Measurements from ENCODE around the gene GSTT4. TPM values are rescaled to one million over a fixed set of nuclear protein-coding genes. Genes with fewer than 3 reads are reported as not detected.
"Not testable (repeated sequence)": the region's sequence is repeated elsewhere in the genome, so short reads cannot be mapped to it uniquely, and the experiment has no call there.

Gene GSTT4
- total RNA-seq, 2 donors from 2014 or later = 0.80 TPM; not detected in 1

DNA sequence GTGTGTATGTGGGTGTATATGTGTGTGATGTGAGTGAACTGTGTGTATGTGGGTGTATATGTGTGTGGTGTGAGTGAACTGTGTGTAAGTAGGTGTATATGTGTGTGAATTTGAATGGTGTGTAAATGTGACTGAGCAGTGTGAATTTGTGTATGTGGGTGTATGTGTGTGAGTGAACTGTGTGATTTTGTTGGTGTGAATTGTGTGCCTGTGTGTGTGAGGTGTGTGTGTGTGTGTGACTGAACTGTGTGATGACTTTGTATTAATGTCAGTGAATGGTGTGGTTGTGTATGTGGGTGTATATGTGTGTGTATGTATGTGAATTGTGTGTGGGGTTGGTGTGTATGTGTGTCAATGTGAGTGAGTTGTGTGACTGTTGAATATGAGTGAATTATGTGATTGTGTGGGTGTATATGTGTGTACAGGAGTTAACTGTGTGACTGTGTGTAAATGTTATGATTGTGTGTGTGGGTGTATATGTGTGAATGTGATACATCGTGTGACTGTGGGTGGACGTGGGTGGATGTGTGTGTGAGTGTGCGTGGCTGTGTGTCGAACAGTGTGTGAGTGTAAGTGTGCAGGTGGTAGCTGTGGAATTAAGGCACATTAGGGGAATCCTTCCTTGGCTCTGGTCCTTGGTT, 18.6 kb downstream of the GSTT4 start:
- DNase-seq (ENCODE audit: low spot score); H3K27me3 ChIP-seq (replicated peaks; ENCODE audit: insufficient read depth); H3K4me1 ChIP-seq (replicated peaks); H3K36me3 ChIP-seq; H3K27ac ChIP-seq; intact Hi-C loops (cut with DNase I); H3K4me3 ChIP-seq; H3K9me3 ChIP-seq: not testable (repeated sequence)
- 63% methylated on average over 4 of the region's 4 CpGs for WGBS

DNA sequence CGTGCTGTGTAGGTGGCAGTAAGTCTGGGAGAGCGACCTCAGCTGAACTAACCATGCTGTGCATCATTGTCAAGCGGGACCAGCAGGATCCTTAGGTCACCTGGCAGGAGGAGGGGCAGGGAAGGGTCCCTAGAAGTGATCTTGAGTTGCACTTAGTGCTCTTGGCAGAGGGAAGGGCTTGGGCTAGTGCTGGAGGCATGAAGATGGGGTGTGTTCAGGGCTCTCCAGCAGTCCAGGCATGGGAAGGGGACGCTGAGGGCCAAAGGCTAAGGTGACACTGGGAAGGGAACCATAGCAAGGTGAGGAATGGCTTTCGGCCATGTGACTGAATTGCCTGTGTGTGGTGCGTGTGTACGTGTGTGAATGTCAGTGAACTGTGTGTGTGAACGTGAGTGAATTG, 19.2 kb downstream of the GSTT4 start:
- 85% methylated on average over 5 of the region's 8 CpGs for WGBS
- H3K4me1 ChIP-seq (replicated peaks); H3K4me3 ChIP-seq; intact Hi-C loops (cut with DNase I); H3K27me3 ChIP-seq (replicated peaks; ENCODE audit: insufficient read depth); DNase-seq (ENCODE audit: low spot score); H3K36me3 ChIP-seq; H3K9me3 ChIP-seq; H3K27ac ChIP-seq: not testable (repeated sequence)

DNA sequence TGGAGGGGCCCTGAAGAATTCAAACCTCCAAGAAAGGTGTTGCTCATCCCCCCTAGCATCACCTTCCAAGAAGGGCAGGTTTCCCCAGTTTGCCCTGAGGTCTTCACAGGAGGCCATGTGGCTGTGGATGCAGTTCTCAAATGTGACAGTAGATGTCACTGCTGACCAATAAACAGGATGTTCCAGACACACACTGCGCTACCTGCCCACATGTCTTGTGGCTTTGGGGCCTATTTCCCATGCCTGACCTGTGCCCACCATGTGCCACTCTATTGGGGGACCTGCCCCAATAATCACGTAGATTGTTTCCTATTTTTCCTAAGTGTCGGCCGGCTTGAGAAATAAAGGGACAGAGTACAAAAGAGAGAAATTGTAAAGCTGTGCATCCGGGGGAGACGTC, 20.8 kb downstream of the GSTT4 start:
- no peaks in the 10 kb centered on the region for H3K4me1 ChIP-seq (replicated peaks)
- no peaks in the 10 kb centered on the region for H3K36me3 ChIP-seq
- no peak for TF ChIP-seq POLR2AphosphoS5 (IDR thresholded peaks at IDR 0.05)
- TF ChIP-seq, protein P1, sequence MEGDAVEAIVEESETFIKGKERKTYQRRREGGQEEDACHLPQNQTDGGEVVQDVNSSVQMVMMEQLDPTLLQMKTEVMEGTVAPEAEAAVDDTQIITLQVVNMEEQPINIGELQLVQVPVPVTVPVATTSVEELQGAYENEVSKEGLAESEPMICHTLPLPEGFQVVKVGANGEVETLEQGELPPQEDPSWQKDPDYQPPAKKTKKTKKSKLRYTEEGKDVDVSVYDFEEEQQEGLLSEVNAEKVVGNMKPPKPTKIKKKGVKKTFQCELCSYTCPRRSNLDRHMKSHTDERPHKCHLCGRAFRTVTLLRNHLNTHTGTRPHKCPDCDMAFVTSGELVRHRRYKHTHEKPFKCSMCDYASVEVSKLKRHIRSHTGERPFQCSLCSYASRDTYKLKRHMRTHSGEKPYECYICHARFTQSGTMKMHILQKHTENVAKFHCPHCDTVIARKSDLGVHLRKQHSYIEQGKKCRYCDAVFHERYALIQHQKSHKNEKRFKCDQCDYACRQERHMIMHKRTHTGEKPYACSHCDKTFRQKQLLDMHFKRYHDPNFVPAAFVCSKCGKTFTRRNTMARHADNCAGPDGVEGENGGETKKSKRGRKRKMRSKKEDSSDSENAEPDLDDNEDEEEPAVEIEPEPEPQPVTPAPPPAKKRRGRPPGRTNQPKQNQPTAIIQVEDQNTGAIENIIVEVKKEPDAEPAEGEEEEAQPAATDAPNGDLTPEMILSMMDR (IDR thresholded peaks at IDR 0.05) = peak in 2 of 4 experiments; percentile 23 to 30
- no peaks in the 10 kb centered on the region for H3K27me3 ChIP-seq (replicated peaks; ENCODE audit: insufficient read depth)
- intact Hi-C loops (cut with DNase I) = no loop called here
- no peaks in the 10 kb centered on the region for H3K9me3 ChIP-seq
- DNase-seq (ENCODE audit: low spot score) = no peak
- no peak overlapping the region for H3K4me3 ChIP-seq
- 43% methylated on average over 6 of the region's 6 CpGs for WGBS
- H3K27ac ChIP-seq = no peak overlapping the region

DNA sequence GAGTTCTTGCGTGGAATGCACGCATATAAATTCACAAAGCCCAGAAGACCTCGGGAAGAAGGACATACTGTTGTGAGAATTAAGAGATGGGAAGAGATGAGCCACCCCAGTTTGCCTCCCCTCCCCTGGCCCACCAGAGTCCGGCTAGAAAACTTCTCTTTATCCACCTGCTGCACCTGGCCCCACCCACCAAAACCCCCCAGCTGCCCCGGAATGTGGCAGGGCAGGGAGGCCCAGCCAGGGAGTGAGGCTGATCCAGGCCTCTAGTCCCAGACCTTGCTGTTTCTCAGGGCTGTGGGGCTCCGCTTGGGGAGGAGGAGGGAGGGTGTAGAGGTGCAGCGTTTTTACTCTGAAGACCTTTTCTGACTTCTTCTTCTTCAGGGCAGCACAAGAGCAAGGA, 24.7 kb downstream of the GSTT4 start:
- H3K27me3 ChIP-seq (replicated peaks; ENCODE audit: insufficient read depth); H3K4me3 ChIP-seq; intact Hi-C loops (cut with DNase I); H3K36me3 ChIP-seq; H3K9me3 ChIP-seq; DNase-seq (ENCODE audit: low spot score); H3K4me1 ChIP-seq (replicated peaks); H3K27ac ChIP-seq: not testable (repeated sequence)
- WGBS = no CpG with 5 or more reads among the region's 7 CpGs

DNA sequence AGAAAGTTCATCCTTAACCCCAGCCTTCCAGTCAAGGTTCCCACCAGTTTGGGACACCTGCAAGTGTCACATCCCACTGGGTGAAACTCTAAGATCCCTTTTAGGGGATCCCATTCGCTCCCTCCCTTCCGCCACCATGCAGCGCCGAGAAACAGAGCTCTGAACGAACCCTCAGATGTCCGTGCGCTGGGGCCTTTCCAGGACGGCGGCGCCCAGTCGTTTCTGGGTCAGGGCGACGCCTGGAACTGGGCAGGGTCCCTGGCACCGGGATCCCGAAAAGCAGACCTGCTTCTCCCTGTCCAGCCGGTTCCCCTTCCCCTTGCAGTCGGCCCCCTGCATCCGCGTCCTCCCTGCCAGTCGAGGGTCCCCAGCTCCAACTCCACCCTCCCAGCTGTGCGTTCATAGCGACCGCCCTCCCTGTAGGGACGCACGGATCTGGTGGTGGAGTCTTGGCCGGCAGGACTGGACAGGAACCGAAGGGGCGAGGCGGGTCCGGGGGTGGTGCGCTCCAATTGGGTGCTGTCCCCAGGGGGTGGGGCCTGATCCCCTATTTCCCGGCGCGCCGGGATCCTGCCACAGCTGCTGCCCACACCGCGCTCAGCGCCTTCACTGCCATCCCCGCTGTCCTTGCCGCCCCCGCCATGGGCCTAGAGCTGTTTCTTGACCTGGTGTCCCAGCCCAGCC, 25.6 kb downstream of the GSTT4 start, which contains the start of gene GSTT2:
GSTT2 (plus strand) TSS at position 578 of the 684 bp plus-strand sequence.
- H3K27me3 ChIP-seq (replicated peaks; ENCODE audit: insufficient read depth); H3K36me3 ChIP-seq; H3K4me1 ChIP-seq (replicated peaks); DNase-seq (ENCODE audit: low spot score); H3K4me3 ChIP-seq; H3K9me3 ChIP-seq; H3K27ac ChIP-seq; intact Hi-C loops (cut with DNase I): not testable (repeated sequence)
- WGBS = no CpG with 5 or more reads among the region's 41 CpGs

DNA sequence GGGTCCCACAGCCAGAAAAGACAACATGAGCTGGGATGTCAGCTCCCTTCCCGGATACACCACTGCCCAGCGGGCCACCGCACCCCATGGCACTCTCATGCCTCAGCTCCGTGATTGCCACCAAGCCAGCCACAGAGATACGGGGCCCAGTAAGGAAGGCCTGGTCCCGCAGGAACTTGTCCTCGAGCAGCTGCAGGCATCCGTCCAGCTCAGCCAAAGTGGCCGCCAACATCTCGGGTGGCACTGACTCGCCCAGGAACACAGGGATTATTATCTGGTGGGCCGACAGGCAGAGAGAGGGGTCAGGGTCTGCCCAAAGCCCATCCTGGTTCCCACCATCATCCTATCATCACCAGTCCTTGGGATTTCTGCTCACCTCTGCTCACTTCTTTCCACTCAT, 27.9 kb downstream of the GSTT4 start:
- H3K4me3 ChIP-seq; H3K9me3 ChIP-seq; intact Hi-C loops (cut with DNase I); DNase-seq (ENCODE audit: low spot score); H3K36me3 ChIP-seq; H3K4me1 ChIP-seq (replicated peaks); H3K27me3 ChIP-seq (replicated peaks; ENCODE audit: insufficient read depth); H3K27ac ChIP-seq: not testable (repeated sequence)
- WGBS = no CpG with 5 or more reads among the region's 12 CpGs

DNA sequence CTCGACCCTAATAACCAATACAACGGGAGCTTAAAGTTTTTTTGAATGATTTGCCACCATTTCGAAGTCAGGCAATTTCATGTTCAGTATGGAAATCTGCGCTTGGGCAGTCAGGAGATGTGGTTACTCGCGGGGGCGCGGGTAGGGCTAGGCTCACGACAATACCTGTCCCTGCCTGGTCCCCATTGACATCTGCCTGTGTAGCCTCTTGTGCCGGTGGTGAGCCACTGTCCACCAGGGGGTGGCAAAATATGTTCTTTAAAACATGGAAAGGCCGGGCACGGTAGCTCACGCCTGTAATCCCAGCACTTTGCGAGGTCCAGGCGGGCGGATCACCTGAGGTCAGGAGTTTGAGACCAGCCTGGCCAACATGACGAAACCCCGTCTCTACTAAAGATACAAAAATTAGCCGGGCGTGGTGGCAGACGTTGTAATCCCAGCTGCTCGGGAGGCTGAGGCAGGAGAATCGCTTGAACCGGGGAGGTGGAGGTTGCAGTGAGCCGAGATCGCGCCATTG, 30.4 kb downstream of the GSTT4 start:
- H3K27ac ChIP-seq; H3K4me1 ChIP-seq (replicated peaks); DNase-seq (ENCODE audit: low spot score); H3K4me3 ChIP-seq; H3K36me3 ChIP-seq; H3K9me3 ChIP-seq; H3K27me3 ChIP-seq (replicated peaks; ENCODE audit: insufficient read depth): not testable (repeated sequence)
- 21% methylated on average over 8 of the region's 27 CpGs for WGBS
- intact Hi-C loops (cut with DNase I) = loop anchor here (5.0 kb wide), 1 partner anchor 48 kb away; no protein-coding TSS in a partner anchor

DNA sequence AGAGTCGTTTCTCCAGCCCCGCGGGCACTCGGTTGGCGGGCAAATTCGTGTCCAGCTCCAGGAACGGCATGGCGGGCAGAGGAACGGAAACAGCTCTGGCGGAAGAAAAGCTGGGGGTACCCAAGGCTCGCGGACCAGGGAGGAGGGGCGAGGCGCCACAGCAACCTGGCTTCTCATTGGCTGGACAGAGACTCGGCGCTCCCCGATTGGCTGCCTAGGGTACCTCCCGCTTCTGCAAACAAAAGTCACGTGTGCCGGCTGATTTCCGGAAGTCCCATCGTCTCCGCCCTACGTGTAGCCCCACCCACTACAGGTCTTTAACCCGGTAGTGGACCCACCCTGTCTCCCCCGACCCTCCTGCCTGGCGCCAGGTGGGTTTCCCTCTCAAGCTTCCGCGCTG, 30.9 kb downstream of the GSTT4 start, which contains the start of gene DDT:
DDT (minus strand) TSS at position 97 of the 400 bp plus-strand sequence; CDS start at position 70, 27 bp downstream.
- no CpG with 5 or more reads among the region's 29 CpGs for WGBS
- not testable (repeated sequence) for H3K36me3 ChIP-seq
- intact Hi-C loops (cut with DNase I) = loop anchor here (5.0 kb wide), 1 partner anchor 47 kb away; no protein-coding TSS in a partner anchor

DNA sequence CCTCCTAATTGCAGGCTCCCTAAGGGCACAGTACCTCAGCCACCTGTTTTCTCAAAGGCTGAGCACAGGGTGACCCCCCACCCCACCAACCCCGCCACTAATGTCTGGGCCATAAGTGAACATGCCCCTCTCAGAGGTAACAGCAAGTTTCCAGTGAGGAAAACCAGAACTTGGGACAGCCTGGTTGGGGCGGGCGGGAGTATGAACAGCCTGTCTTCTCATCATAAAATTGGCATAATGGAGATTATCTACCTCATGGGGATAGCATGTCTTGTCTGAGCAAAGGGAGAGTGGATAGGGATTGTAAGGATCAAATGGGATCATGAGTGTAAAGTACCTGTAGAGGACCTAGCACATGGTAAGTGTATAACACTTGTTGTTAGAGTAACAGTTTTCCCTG, 33.3 kb downstream of the GSTT4 start:
- 92% methylated on average over 3 of the region's 3 CpGs for WGBS
- not testable (repeated sequence) for DNase-seq (ENCODE audit: low spot score); H3K9me3 ChIP-seq; H3K4me1 ChIP-seq (replicated peaks); H3K27ac ChIP-seq; H3K36me3 ChIP-seq; H3K27me3 ChIP-seq (replicated peaks; ENCODE audit: insufficient read depth); H3K4me3 ChIP-seq
- intact Hi-C loops (cut with DNase I) = loop anchor here (5.0 kb wide), 1 partner anchor 45 kb away; no protein-coding TSS in a partner anchor

More for the DNA sequence above, 30.9 kb downstream of the GSTT4 start, which contains the start of gene DDT:
- H3K27ac ChIP-seq; H3K4me3 ChIP-seq; H3K27me3 ChIP-seq (replicated peaks; ENCODE audit: insufficient read depth); H3K9me3 ChIP-seq; H3K4me1 ChIP-seq (replicated peaks); DNase-seq (ENCODE audit: low spot score): not testable (repeated sequence)
